HG02678 (cell line): ENCODE results near the gene PTAR1.

Source experiments
- ATAC-seq: cut with Tn5 transposase; IDR thresholded peaks from one replicate; pipeline ENCODE4 v1.9.1; 2021; ENCODE audit warnings: mild to moderate bottlenecking, moderate library complexity; ENCODE audit not compliant: unreplicated experiment

Gene PTAR1

GRCh38 chr9:69753830-69754229 is 6.0 kb downstream of the PTAR1 start:
- no peak for ATAC-seq

GRCh38 chr9:69750085-69750484 is 9.7 kb downstream of the PTAR1 start:
- no peak for ATAC-seq

- no peak for ATAC-seq
These were observed 11.5 kb downstream of the PTAR1 start for GRCh38 chr9:69748304-69748703.

- ATAC-seq = no peak
These were observed 12.8 kb downstream of the PTAR1 start for GRCh38 chr9:69746859-69747560.

- ATAC-seq = no peak
These were observed 13.9 kb downstream of the PTAR1 start for GRCh38 chr9:69745716-69746437.

GRCh38 chr9:69744688-69745380 is 15.0 kb downstream of the PTAR1 start:
- ATAC-seq = no peak

GRCh38 chr9:69743930-69744329 is 15.9 kb downstream of the PTAR1 start:
- no peak for ATAC-seq

- ATAC-seq = no peak
These were observed 18.8 kb downstream of the PTAR1 start for GRCh38 chr9:69740872-69741505.

- no peak for ATAC-seq
These were observed 28.5 kb downstream of the PTAR1 start for GRCh38 chr9:69731348-69731747.

GRCh38 chr9:69719983-69720382 is 39.8 kb downstream of the PTAR1 start:
- ATAC-seq = no peak

- ATAC-seq = no peak
These were observed 40.4 kb downstream of the PTAR1 start for GRCh38 chr9:69719367-69719766.

- no peak for ATAC-seq
These were observed 41.6 kb downstream of the PTAR1 start for GRCh38 chr9:69718218-69718617.

- no peak for ATAC-seq
These were observed 44.0 kb downstream of the PTAR1 start for GRCh38 chr9:69715825-69716224.

GRCh38 chr9:69715096-69715495 is 44.7 kb downstream of the PTAR1 start:
- ATAC-seq = no peak

- no peak for ATAC-seq
These were observed 62.3 kb downstream of the PTAR1 start for GRCh38 chr9:69697475-69697874.

GRCh38 chr9:69696802-69697201 is 63.0 kb downstream of the PTAR1 start:
- no peak for ATAC-seq

GRCh38 chr9:69689991-69690538 is 69.7 kb downstream of the PTAR1 start:
- ATAC-seq = no peak

GRCh38 chr9:69683927-69684326 is 75.9 kb downstream of the PTAR1 start:
- ATAC-seq = no peak

GRCh38 chr9:69678843-69679538 is 80.8 kb downstream of the PTAR1 start:
- ATAC-seq = no peak

GRCh38 chr9:69677931-69678330 is 81.9 kb downstream of the PTAR1 start:
- ATAC-seq = no peak

- no peak for ATAC-seq
These were observed 84.2 kb downstream of the PTAR1 start for GRCh38 chr9:69675563-69675962.
